K562 (cell line): ENCODE data around the gene DUSP19. TPM values are rescaled to one million over a fixed set of nuclear protein-coding genes. Genes with fewer than 3 reads are reported as not detected.

Experiments used
- ARID1B ChIP-seq: fragments of 450-650 bp; IDR thresholded peaks from 2 replicates; pipeline ENCODE4 v1.6.1; 2016; ENCODE audit warnings: antibody characterized with exemption, mild to moderate bottlenecking, inconsistent platforms
- DIDO1 ChIP-seq: fragments of 450-650 bp; IDR thresholded peaks from 2 replicates; pipeline ENCODE4 v1.6.1; 2016; ENCODE audit warnings: low read depth, missing biosample characterization, missing genetic modification characterization
- TCF3 ChIP-seq: sonication (generic); formaldehyde crosslinking; IDR thresholded peaks from 2 replicates; pipeline ENCODE4 v1.4.0; 2020; ENCODE audit warnings: mild to moderate bottlenecking, missing genetic modification reagents
- ZNF408 ChIP-seq: fragments of 250-450 bp; sonication (Bioruptor Pico); IDR thresholded peaks from 2 replicates; pipeline ENCODE4 v1.4.0; 2020; ENCODE audit warnings: low read depth, mild to moderate bottlenecking, moderate library complexity
- ZZZ3 ChIP-seq: fragments of 450-650 bp; IDR thresholded peaks from 2 replicates; pipeline ENCODE4 v1.6.1; 2016; ENCODE audit warnings: antibody characterized with exemption, mild to moderate bottlenecking, moderate library complexity
- polyA plus RNA-seq, 8 experiments: library from polyadenylated mRNA; depleted of rRNA in 4 of 8; stranded (reverse) in 5 of 8; unstranded in 3 of 8; fragments of >200 nt; fragmentation: Nextera tagmentation in 2 of 8; fragmentation: Illumina TruSeq in 1 of 8; extraction: Ambion mirVana in 2 of 8; extraction: Trizol in 1 of 8; gene quantifications; 2 replicates each; pipeline versions ENCODE4 v1.2.1 to v1.2.3, GENCODE V29; 2011 to 2014; ENCODE audit warnings: inconsistent platforms in 1 of 8, missing spikeins in 1 of 8
- total RNA-seq, 7 experiments: library from RNA; depleted of rRNA in 6 of 7; stranded (reverse); fragments of >200 nt in 6 of 7; fragmentation: Illumina TruSeq in 2 of 7; extraction: Trizol in 2 of 7; gene quantifications; 2 replicates each; pipeline versions ENCODE4 v1.2.1 to v1.2.3, GENCODE V29; 2011 to 2021; ENCODE audit warnings: low replicate concordance in 1 of 7
- TF ChIP-seq, protein P1 (sequence below), 2 experiments: IDR thresholded peaks in 1 of 2; conservative IDR thresholded peaks in 1 of 2; 2 replicates each; pipeline ENCODE4 v1.6.1; 2016; ENCODE audit warnings: low read depth in 2 of 2, mild to moderate bottlenecking in 1 of 2, missing compliant biosample characterization in 1 of 2, missing genetic modification characterization in 1 of 2, moderate library complexity in 1 of 2
- TF ChIP-seq, protein P2 (sequence below), 2 experiments: fragments of 450-650 bp; IDR thresholded peaks; 2 replicates each; pipeline ENCODE4 v1.6.1; 2016
- TF ChIP-seq, protein P3 (sequence below): fragments of 450-650 bp; IDR thresholded peaks from 2 replicates; pipeline ENCODE4 v1.6.1; 2016; ENCODE audit warnings: mild to moderate bottlenecking
- TF ChIP-seq, protein P4 (sequence below): fragments of 250-450 bp; sonication (Bioruptor Pico); IDR thresholded peaks from 2 replicates; pipeline ENCODE4 v1.4.0; 2020
- TF ChIP-seq, protein P5 (sequence below): fragments of 450-650 bp; conservative IDR thresholded peaks from 2 replicates; pipeline ENCODE4 v1.6.1; 2016; ENCODE audit warnings: missing genetic modification characterization, low read depth, mild to moderate bottlenecking, control low read depth, missing compliant biosample characterization
- TF ChIP-seq, protein P6 (sequence below): fragments of 250-450 bp; sonication (Bioruptor Pico); IDR thresholded peaks from 2 replicates; pipeline ENCODE4 v1.8.0; 2021; ENCODE audit warnings: mild to moderate bottlenecking, moderate library complexity
- TF ChIP-seq, protein P7 (sequence below), 3 experiments: IDR thresholded peaks in 2 of 3; conservative IDR thresholded peaks in 1 of 3; 2 replicates each; pipeline ENCODE4 v1.5.1; 2011 to 2012; ENCODE audit warnings: low read length in 3 of 3, mild to moderate bottlenecking in 3 of 3, control low read depth in 2 of 3, improper control_type of control experiment in 1 of 3, inconsistent platforms in 1 of 3, low read depth in 1 of 3, mixed read lengths in 1 of 3, moderate library complexity in 1 of 3; ENCODE audit not compliant: insufficient read depth in 2 of 3

Gene DUSP19
- total and polyA plus RNA-seq, 9 of the 15 experiments (the other 6 are each of a cell fraction or from before 2014, with no cell fraction given): 1.6 to 6.3 (median 3.1) TPM

DNA sequence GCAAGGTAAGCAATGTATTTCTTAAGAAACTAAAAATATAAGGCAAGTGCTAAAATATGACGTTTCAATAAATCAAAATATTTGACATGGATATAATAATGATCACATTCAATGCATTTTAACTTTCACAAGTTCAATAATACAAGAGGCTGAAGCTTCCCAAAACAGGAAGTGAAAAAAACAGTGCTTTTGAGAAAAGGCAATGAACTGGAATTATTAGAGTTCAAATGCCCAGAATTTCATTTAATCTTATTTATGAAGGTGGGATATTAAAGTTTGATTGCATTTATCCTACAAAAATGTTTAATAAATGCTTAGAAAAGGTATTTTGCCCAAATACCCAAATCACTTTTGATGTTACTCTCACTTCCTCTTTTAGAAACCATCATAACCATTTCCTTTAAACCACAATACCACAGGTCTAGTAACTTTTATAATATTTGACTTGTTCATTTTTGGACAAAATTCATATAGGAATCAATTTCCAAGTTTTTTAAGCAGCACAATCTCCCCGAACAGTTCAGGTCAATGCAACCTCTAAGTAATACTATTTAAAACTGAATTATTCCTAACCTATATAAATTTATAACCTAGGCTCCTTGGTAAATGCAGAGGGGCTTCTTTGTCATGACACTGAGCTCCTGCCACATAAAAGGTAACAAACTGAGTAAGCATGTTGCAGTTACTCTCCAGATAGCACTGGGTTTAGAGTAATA lies 42.4 kb upstream of the DUSP19 start (continued):
- TF ChIP-seq, protein P1, sequence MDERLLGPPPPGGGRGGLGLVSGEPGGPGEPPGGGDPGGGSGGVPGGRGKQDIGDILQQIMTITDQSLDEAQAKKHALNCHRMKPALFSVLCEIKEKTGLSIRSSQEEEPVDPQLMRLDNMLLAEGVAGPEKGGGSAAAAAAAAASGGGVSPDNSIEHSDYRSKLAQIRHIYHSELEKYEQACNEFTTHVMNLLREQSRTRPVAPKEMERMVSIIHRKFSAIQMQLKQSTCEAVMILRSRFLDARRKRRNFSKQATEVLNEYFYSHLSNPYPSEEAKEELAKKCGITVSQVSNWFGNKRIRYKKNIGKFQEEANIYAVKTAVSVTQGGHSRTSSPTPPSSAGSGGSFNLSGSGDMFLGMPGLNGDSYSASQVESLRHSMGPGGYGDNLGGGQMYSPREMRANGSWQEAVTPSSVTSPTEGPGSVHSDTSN (CRISPR knock-in tag; IDR thresholded peaks at IDR 0.05; ENCODE audit: low read depth): no peak
- TF ChIP-seq, protein P1 (tag; conservative IDR thresholded peaks at IDR 0.05; ENCODE audit: low read depth): peak; percentile 74
- TF ChIP-seq, protein P2, sequence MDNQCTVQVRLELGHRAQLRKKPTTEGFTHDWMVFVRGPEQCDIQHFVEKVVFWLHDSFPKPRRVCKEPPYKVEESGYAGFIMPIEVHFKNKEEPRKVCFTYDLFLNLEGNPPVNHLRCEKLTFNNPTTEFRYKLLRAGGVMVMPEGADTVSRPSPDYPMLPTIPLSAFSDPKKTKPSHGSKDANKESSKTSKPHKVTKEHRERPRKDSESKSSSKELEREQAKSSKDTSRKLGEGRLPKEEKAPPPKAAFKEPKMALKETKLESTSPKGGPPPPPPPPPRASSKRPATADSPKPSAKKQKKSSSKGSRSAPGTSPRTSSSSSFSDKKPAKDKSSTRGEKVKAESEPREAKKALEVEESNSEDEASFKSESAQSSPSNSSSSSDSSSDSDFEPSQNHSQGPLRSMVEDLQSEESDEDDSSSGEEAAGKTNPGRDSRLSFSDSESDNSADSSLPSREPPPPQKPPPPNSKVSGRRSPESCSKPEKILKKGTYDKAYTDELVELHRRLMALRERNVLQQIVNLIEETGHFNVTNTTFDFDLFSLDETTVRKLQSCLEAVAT (IDR thresholded peaks at IDR 0.05): 0 out of 4 replicates have a peak, but pooled peaks of 1 of the 2 experiments have one; percentile 21
- no peak for TF ChIP-seq DIDO1 (tag)
- TF ChIP-seq TCF3: no peak
- TF ChIP-seq, protein P3, sequence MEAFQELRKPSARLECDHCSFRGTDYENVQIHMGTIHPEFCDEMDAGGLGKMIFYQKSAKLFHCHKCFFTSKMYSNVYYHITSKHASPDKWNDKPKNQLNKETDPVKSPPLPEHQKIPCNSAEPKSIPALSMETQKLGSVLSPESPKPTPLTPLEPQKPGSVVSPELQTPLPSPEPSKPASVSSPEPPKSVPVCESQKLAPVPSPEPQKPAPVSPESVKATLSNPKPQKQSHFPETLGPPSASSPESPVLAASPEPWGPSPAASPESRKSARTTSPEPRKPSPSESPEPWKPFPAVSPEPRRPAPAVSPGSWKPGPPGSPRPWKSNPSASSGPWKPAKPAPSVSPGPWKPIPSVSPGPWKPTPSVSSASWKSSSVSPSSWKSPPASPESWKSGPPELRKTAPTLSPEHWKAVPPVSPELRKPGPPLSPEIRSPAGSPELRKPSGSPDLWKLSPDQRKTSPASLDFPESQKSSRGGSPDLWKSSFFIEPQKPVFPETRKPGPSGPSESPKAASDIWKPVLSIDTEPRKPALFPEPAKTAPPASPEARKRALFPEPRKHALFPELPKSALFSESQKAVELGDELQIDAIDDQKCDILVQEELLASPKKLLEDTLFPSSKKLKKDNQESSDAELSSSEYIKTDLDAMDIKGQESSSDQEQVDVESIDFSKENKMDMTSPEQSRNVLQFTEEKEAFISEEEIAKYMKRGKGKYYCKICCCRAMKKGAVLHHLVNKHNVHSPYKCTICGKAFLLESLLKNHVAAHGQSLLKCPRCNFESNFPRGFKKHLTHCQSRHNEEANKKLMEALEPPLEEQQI: peak; percentile 63; the same call in 1 of the 2 replicates
- TF ChIP-seq, protein P4, sequence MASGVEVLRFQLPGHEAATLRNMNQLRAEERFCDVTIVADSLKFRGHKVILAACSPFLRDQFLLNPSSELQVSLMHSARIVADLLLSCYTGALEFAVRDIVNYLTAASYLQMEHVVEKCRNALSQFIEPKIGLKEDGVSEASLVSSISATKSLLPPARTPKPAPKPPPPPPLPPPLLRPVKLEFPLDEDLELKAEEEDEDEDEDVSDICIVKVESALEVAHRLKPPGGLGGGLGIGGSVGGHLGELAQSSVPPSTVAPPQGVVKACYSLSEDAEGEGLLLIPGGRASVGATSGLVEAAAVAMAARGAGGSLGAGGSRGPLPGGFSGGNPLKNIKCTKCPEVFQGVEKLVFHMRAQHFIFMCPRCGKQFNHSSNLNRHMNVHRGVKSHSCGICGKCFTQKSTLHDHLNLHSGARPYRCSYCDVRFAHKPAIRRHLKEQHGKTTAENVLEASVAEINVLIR (CRISPR knock-in tag): no peak
- TF ChIP-seq, protein P5, sequence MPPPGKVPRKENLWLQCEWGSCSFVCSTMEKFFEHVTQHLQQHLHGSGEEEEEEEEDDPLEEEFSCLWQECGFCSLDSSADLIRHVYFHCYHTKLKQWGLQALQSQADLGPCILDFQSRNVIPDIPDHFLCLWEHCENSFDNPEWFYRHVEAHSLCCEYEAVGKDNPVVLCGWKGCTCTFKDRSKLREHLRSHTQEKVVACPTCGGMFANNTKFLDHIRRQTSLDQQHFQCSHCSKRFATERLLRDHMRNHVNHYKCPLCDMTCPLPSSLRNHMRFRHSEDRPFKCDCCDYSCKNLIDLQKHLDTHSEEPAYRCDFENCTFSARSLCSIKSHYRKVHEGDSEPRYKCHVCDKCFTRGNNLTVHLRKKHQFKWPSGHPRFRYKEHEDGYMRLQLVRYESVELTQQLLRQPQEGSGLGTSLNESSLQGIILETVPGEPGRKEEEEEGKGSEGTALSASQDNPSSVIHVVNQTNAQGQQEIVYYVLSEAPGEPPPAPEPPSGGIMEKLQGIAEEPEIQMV (tag): no peak
- TF ChIP-seq, protein P6, sequence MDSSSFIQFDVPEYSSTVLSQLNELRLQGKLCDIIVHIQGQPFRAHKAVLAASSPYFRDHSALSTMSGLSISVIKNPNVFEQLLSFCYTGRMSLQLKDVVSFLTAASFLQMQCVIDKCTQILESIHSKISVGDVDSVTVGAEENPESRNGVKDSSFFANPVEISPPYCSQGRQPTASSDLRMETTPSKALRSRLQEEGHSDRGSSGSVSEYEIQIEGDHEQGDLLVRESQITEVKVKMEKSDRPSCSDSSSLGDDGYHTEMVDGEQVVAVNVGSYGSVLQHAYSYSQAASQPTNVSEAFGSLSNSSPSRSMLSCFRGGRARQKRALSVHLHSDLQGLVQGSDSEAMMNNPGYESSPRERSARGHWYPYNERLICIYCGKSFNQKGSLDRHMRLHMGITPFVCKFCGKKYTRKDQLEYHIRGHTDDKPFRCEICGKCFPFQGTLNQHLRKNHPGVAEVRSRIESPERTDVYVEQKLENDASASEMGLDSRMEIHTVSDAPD (CRISPR knock-in tag): no peak
- peak; percentile 51 for TF ChIP-seq ARID1B
- 0 out of 2 replicates have a peak, but pooled peaks have one; percentile 13 for TF ChIP-seq ZZZ3
- TF ChIP-seq, protein P7, sequence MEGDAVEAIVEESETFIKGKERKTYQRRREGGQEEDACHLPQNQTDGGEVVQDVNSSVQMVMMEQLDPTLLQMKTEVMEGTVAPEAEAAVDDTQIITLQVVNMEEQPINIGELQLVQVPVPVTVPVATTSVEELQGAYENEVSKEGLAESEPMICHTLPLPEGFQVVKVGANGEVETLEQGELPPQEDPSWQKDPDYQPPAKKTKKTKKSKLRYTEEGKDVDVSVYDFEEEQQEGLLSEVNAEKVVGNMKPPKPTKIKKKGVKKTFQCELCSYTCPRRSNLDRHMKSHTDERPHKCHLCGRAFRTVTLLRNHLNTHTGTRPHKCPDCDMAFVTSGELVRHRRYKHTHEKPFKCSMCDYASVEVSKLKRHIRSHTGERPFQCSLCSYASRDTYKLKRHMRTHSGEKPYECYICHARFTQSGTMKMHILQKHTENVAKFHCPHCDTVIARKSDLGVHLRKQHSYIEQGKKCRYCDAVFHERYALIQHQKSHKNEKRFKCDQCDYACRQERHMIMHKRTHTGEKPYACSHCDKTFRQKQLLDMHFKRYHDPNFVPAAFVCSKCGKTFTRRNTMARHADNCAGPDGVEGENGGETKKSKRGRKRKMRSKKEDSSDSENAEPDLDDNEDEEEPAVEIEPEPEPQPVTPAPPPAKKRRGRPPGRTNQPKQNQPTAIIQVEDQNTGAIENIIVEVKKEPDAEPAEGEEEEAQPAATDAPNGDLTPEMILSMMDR (IDR thresholded peaks at IDR 0.05 in 2 of 3, conservative IDR thresholded peaks at IDR 0.05 in 1 of 3; ENCODE audit: insufficient read depth in 2 of 3, low read depth in 1 of 3, low read length in 3 of 3): 0 out of 6 replicates have a peak, but pooled peaks of 1 of the 3 experiments have one; percentile 4
- TF ChIP-seq ZNF408 (CRISPR knock-in tag): no peak
